ENCODE measurements around the gene BMP5. TPM values are rescaled to one million over a fixed set of nuclear protein-coding genes. Genes with fewer than 3 reads are reported as not detected.

Gene BMP5
- total RNA-seq, 1 donor from 2014 or later = 4.9 TPM

DNA sequence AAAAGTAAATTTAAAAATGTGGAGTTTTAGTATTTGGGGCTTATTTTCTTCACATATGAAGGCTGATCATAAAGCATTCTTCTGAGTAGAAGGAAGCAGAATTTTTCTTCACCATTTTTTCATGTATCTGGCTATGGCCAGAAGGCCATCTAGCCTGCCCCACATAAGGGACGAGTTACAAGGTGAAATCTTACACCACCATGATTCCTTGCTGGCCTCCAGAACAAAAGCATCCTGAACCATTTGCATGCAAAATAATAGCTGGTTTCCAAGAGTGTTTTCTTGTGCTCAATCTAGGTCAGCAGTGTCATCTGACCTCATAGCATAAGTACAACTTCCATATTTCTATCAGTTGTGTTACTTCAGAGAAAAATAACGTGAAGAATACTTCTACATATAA is 93.1 kb downstream of the BMP5 start:
- no peak overlapping the region for H3K4me3 Mint-ChIP-seq

DNA sequence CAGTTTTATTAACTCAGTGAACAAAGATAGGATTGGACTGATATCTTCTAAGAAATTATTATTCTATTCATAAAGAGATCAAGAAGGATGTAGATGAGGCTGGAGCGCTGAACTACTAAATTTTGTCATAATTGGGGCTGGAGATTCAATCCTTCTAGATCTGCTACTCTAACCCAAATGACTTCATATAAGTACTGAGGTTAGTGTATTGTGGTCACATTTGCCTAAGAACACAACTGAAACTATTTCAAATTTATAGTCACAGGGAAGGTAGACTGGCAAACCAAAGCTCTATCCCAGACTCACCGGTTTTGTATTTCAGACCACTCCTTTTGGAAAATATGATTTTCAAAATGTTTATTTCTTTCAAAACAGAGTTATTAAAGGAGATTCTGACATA is 96.7 kb downstream of the BMP5 start:
- DNase-seq (ENCODE audit: low spot score in 2 of 2, unreplicated experiment in 2 of 2) = no peak
- Mint-ChIP-seq H3K36me3 (no peaks in the 10 kb centered on the region), H3K9me3 (no peaks in the 10 kb centered on the region), H3K27ac (no peak overlapping the region), H3K27me3 (ENCODE audit: low read depth) (peaks cover 8% of the 10 kb centered on the region), H3K4me3 (no peak overlapping the region), H3K4me1 (peaks cover 27% of the 10 kb centered on the region)
- TF ChIP-seq, protein P1, sequence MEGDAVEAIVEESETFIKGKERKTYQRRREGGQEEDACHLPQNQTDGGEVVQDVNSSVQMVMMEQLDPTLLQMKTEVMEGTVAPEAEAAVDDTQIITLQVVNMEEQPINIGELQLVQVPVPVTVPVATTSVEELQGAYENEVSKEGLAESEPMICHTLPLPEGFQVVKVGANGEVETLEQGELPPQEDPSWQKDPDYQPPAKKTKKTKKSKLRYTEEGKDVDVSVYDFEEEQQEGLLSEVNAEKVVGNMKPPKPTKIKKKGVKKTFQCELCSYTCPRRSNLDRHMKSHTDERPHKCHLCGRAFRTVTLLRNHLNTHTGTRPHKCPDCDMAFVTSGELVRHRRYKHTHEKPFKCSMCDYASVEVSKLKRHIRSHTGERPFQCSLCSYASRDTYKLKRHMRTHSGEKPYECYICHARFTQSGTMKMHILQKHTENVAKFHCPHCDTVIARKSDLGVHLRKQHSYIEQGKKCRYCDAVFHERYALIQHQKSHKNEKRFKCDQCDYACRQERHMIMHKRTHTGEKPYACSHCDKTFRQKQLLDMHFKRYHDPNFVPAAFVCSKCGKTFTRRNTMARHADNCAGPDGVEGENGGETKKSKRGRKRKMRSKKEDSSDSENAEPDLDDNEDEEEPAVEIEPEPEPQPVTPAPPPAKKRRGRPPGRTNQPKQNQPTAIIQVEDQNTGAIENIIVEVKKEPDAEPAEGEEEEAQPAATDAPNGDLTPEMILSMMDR (IDR thresholded peaks at IDR 0.05; ENCODE audit: unreplicated experiment) = no peak

More for the DNA sequence above, 93.1 kb downstream of the BMP5 start:
- DNase-seq (ENCODE audit: low spot score in 2 of 2, unreplicated experiment in 2 of 2) = no peak
- H3K36me3 Mint-ChIP-seq = no peaks in the 10 kb centered on the region
- peaks cover 18% of the 10 kb centered on the region for H3K4me1 Mint-ChIP-seq
- peaks cover 8% of the 10 kb centered on the region for H3K27me3 Mint-ChIP-seq (ENCODE audit: low read depth)
- no peak overlapping the region for H3K27ac Mint-ChIP-seq
- TF ChIP-seq, protein P1 (IDR thresholded peaks at IDR 0.05; ENCODE audit: unreplicated experiment) = no peak
- no peaks in the 10 kb centered on the region for H3K9me3 Mint-ChIP-seq

DNA sequence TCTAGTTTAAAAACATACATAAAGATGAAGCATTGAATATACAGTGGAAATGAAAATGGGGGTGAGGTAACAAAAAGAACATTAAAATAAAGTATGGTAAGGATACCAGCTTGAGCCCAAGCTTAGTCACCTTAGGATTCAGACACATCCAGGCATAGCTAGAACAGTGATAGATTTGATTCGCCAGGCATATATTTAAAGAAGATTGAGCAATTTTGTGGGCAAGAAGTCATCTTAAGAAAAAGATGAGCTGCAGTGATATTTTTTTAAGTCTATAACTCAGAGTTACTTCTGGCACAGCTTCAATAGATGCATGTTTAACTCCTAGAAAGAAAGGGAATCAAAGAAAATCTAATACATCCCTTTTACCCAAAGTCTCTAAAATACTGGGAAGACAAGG is 97.9 kb downstream of the BMP5 start:
- no peaks in the 10 kb centered on the region for H3K9me3 Mint-ChIP-seq
- DNase-seq (ENCODE audit: low spot score in 2 of 2, unreplicated experiment in 2 of 2) = no peak
- no peak overlapping the region for H3K4me3 Mint-ChIP-seq
- TF ChIP-seq, protein P1 (IDR thresholded peaks at IDR 0.05; ENCODE audit: unreplicated experiment) = no peak
- H3K4me1 Mint-ChIP-seq = peaks cover 30% of the 10 kb centered on the region
- H3K27ac Mint-ChIP-seq = no peak overlapping the region
- H3K27me3 Mint-ChIP-seq (ENCODE audit: low read depth) = peaks cover 2% of the 10 kb centered on the region
- no peaks in the 10 kb centered on the region for H3K36me3 Mint-ChIP-seq

DNA sequence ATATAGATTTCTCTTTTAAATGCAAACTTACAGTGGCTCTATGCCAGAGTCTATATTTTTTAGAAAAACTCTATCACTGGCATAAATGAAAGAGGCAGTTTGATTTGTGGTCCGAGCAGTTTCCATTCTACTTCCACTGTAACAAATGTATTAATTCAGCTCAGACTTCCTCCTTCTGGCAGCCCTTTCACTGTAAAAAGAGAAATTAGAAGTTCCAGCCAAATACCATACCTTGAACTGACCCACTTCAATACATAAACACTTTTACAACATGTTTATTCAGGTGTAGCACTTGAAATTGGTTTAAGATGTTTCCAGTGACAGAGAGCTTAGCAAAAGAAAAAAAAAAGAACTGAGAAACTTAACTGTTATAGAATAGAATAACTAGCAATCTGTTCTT is 99.3 kb downstream of the BMP5 start:
- Mint-ChIP-seq H3K4me1 (peaks cover 33% of the 10 kb centered on the region), H3K9me3 (no peaks in the 10 kb centered on the region), H3K4me3 (no peak overlapping the region), H3K36me3 (no peaks in the 10 kb centered on the region), H3K27ac (peak overlapping the region; percentile 22), H3K27me3 (ENCODE audit: low read depth) (peaks cover 2% of the 10 kb centered on the region)
- no peak for DNase-seq (ENCODE audit: low spot score in 2 of 2, unreplicated experiment in 2 of 2)
- TF ChIP-seq, protein P1 (IDR thresholded peaks at IDR 0.05; ENCODE audit: unreplicated experiment) = no peak

DNA sequence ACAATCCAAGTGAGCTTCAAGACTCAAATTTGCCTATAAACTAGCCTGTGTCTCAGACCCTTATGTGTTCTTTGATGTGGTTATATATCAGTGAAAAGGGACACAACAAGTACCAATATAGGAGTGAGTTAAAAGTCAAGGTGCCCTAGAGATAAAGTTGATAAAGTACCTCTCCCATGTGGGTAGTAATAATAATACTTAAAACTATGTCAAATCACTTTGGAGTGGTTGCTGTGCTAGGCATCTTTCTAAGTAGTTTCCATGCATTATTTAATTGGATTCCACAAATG is 100.4 kb downstream of the BMP5 start:
- no peak for DNase-seq (ENCODE audit: low spot score in 2 of 2, unreplicated experiment in 2 of 2)
- peaks cover 33% of the 10 kb centered on the region for H3K4me1 Mint-ChIP-seq
- H3K27me3 Mint-ChIP-seq (ENCODE audit: low read depth) = peaks cover 2% of the 10 kb centered on the region
- peaks cover 2% of the 10 kb centered on the region for H3K9me3 Mint-ChIP-seq
- no peak overlapping the region for H3K4me3 Mint-ChIP-seq
- no peaks in the 10 kb centered on the region for H3K36me3 Mint-ChIP-seq
- TF ChIP-seq, protein P1 (IDR thresholded peaks at IDR 0.05; ENCODE audit: unreplicated experiment) = no peak
- no peak overlapping the region for H3K27ac Mint-ChIP-seq
